IPS DF 4.7 (cell line): ENCODE measurements around the gene CFAP46.
"Not testable (repeated sequence)": the region's sequence is repeated elsewhere in the genome, so short reads cannot be mapped to it uniquely, and the experiment has no call there.

ENCODE experiments used
- DNase-seq: peaks from one replicate; pipeline ENCODE4 v3.0.0-alpha.2; 2013; ENCODE audit warnings: low spot score; ENCODE audit errors: extremely low read depth

CFAP46 gene

GRCh38 chr10:132945125-132945893 is 2.9 kb upstream of the CFAP46 start:
- no peak for DNase-seq

- DNase-seq = no peak
These were observed 2.1 kb upstream of the CFAP46 start for GRCh38 chr10:132944510-132944909.

- no peak for DNase-seq
These were observed 1.5 kb upstream of the CFAP46 start for GRCh38 chr10:132943791-132944404.

- DNase-seq = no peak
These were observed 854 bp upstream of the CFAP46 start for GRCh38 chr10:132943058-132943790.

GRCh38 chr10:132941640-132942051 is 724 bp downstream of the CFAP46 start:
- DNase-seq = no peak

GRCh38 chr10:132940791-132941465 is 1.4 kb downstream of the CFAP46 start:
- DNase-seq = no peak

GRCh38 chr10:132939957-132940790 is 2.2 kb downstream of the CFAP46 start:
- no peak for DNase-seq

- no peak for DNase-seq
These were observed 2.9 kb downstream of the CFAP46 start for GRCh38 chr10:132939378-132939955.

GRCh38 chr10:132938472-132939339 is 3.7 kb downstream of the CFAP46 start:
- DNase-seq = no peak

GRCh38 chr10:132937861-132938260 is 4.5 kb downstream of the CFAP46 start:
- DNase-seq = no peak

- no peak for DNase-seq
These were observed 7.4 kb downstream of the CFAP46 start for GRCh38 chr10:132934953-132935352.

GRCh38 chr10:132933308-132934042 is 8.9 kb downstream of the CFAP46 start:
- DNase-seq = no peak

- DNase-seq = no peak
These were observed 9.7 kb downstream of the CFAP46 start for GRCh38 chr10:132932461-132933307.

- not testable (repeated sequence) for DNase-seq
These were observed 10.8 kb downstream of the CFAP46 start for GRCh38 chr10:132931258-132932250.

- DNase-seq = not testable (repeated sequence)
These were observed 11.7 kb downstream of the CFAP46 start for GRCh38 chr10:132930701-132931100.

- DNase-seq = no peak
These were observed 12.3 kb downstream of the CFAP46 start for GRCh38 chr10:132929953-132930548.
